GM18873 (cell line): ENCODE measurements around the gene DDA1.
"Not testable (repeated sequence)": the region's sequence is repeated elsewhere in the genome, so short reads cannot be mapped to it uniquely, and the experiment has no call there.

Experiments used
- ATAC-seq: cut with Tn5 transposase; IDR thresholded peaks from one replicate; pipeline ENCODE4 v1.9.1; 2021; ENCODE audit warnings: mild to moderate bottlenecking, moderate library complexity, moderate number of reproducible peaks; ENCODE audit not compliant: unreplicated experiment, low FRiP score

DDA1 gene

GRCh38 chr19:17340302-17340870 is 31.0 kb downstream of the DDA1 start:
- no peak for ATAC-seq

- no peak for ATAC-seq
Observed at GRCh38 chr19:17340871-17341357, 31.6 kb downstream of the DDA1 start.

- no peak for ATAC-seq
Observed at GRCh38 chr19:17341386-17341785, 32.0 kb downstream of the DDA1 start.

- no peak for ATAC-seq
Observed at GRCh38 chr19:17341845-17342244, 32.5 kb downstream of the DDA1 start.

- ATAC-seq = no peak
Observed at GRCh38 chr19:17346109-17346671, 36.8 kb downstream of the DDA1 start.

- no peak for ATAC-seq
Observed at GRCh38 chr19:17347361-17347760, 38.0 kb downstream of the DDA1 start.

GRCh38 chr19:17347877-17348276 is 38.5 kb downstream of the DDA1 start:
- no peak for ATAC-seq

- ATAC-seq = no peak
Observed at GRCh38 chr19:17348700-17349099, 39.3 kb downstream of the DDA1 start.

- no peak for ATAC-seq
Observed at GRCh38 chr19:17351815-17352435, 42.6 kb downstream of the DDA1 start.

- no peak for ATAC-seq
Observed at GRCh38 chr19:17352608-17353280, 43.4 kb downstream of the DDA1 start.

GRCh38 chr19:17353386-17353785 is 44.0 kb downstream of the DDA1 start:
- no peak for ATAC-seq

GRCh38 chr19:17357078-17357666 is 47.8 kb downstream of the DDA1 start:
- ATAC-seq = no peak

GRCh38 chr19:17357724-17358123 is 48.4 kb downstream of the DDA1 start:
- no peak for ATAC-seq

- ATAC-seq = no peak
Observed at GRCh38 chr19:17358395-17358794, 49.0 kb downstream of the DDA1 start.

- ATAC-seq = no peak
Observed at GRCh38 chr19:17359905-17360800, 50.8 kb downstream of the DDA1 start.

GRCh38 chr19:17363852-17364605 is 54.7 kb downstream of the DDA1 start:
- not testable (repeated sequence) for ATAC-seq

- ATAC-seq = no peak
Observed at GRCh38 chr19:17365361-17365760, 56.0 kb downstream of the DDA1 start.

- ATAC-seq = peak; percentile 87
Observed at GRCh38 chr19:17370026-17370587, 60.7 kb downstream of the DDA1 start.
